RWPE2 (cell line): ENCODE data around the gene RAB36.

ENCODE experiments used
- ATAC-seq: fragments of 200-7000 bp; cut with Tn5 transposase; 3 replicates; pipeline ENCODE4 v1.9.1; 2021; ENCODE audit warnings: low read depth
- DNase-seq: peaks from one replicate; pipeline ENCODE4 v3.0.0-alpha.2; 2020; ENCODE audit warnings: low spot score
- H3K27ac ChIP-seq: fragments of 450-650 bp; 2 replicates; pipeline ENCODE4 v1.5.1; 2017; ENCODE audit warnings: mild to moderate bottlenecking; ENCODE audit not compliant: poor library complexity, severe bottlenecking
- H3K27me3 ChIP-seq: fragments of 250-450 bp; sonication (Bioruptor Pico); 2 replicates; pipeline ENCODE4 v1.5.1; 2021; ENCODE audit warnings: mild to moderate bottlenecking, moderate library complexity; ENCODE audit not compliant: insufficient read depth, poor library complexity, severe bottlenecking
- H3K36me3 ChIP-seq: fragments of 250-450 bp; sonication (Bioruptor Pico); 2 replicates; pipeline ENCODE4 v1.5.1; 2020; ENCODE audit warnings: low read depth, mild to moderate bottlenecking, moderate library complexity
- H3K4me1 ChIP-seq: fragments of 250-450 bp; sonication (Bioruptor Pico); 2 replicates; pipeline ENCODE4 v1.5.1; 2021; ENCODE audit warnings: mild to moderate bottlenecking, moderate library complexity; ENCODE audit not compliant: insufficient read depth, poor library complexity, severe bottlenecking
- H3K4me3 ChIP-seq: fragments of 250-450 bp; sonication (Bioruptor Pico); 2 replicates; pipeline ENCODE4 v1.5.1; 2021; ENCODE audit warnings: mild to moderate bottlenecking, moderate library complexity; ENCODE audit not compliant: severe bottlenecking
- H3K9me3 ChIP-seq: fragments of 250-450 bp; sonication (Bioruptor Pico); 2 replicates; pipeline ENCODE4 v1.5.1; 2021; ENCODE audit warnings: mild to moderate bottlenecking, moderate library complexity; ENCODE audit not compliant: severe bottlenecking
- TF ChIP-seq, protein P1 (sequence below): fragments of 450-650 bp; IDR thresholded peaks from one replicate; pipeline ENCODE4 v1.5.1; 2017; ENCODE audit warnings: mild to moderate bottlenecking, moderate library complexity; ENCODE audit not compliant: poor library complexity, severe bottlenecking

Gene RAB36

DNA sequence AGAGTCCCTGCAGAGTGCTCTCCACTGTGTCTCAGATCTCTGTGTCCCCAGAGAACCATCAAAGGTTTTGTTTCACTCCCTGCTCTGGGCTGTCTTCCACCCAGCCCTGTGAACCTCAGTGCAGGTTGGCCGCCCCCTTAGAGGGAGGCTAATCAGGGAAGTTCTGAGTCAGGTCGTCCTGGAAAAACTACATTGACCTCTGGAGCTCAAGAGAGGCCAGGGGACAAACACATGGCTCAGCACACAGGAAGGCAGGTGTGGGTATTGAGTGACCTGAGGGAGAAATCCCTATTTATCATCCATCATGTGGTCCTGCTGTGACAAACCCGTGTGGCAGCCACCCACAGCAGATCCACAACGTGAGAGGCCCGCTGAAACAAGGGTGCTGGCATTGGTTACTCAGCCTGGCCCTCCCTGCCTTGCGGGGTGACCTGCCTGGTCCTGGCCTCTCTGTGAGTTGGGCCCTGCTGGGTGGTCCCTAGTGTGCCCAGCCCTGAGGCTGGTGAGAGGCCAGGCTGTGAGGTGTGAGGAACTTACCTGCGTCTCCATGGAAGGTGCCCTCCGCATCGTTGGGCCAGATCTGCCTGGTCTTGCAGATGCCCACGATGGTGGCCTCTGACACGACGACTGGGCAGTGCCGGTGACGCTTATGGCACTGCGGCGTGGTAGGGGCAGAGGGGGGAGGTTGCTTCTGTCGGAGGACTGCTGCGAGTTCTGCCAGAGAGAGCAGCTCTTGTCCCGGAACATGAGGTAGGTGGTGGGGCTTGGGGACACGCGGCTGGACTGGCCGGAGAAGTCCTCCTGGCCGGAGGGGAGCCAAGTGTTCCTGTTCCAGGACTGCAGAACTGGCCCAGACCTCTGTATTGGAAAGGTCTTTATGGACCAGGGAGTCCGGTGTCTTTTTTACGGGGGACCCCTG is 34.4 kb downstream of the RAB36 start:
- ATAC-seq (no peak), DNase-seq (no peak)
- TF ChIP-seq, protein P1, sequence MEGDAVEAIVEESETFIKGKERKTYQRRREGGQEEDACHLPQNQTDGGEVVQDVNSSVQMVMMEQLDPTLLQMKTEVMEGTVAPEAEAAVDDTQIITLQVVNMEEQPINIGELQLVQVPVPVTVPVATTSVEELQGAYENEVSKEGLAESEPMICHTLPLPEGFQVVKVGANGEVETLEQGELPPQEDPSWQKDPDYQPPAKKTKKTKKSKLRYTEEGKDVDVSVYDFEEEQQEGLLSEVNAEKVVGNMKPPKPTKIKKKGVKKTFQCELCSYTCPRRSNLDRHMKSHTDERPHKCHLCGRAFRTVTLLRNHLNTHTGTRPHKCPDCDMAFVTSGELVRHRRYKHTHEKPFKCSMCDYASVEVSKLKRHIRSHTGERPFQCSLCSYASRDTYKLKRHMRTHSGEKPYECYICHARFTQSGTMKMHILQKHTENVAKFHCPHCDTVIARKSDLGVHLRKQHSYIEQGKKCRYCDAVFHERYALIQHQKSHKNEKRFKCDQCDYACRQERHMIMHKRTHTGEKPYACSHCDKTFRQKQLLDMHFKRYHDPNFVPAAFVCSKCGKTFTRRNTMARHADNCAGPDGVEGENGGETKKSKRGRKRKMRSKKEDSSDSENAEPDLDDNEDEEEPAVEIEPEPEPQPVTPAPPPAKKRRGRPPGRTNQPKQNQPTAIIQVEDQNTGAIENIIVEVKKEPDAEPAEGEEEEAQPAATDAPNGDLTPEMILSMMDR: no peak
- Histone ChIP-seq H3K9me3 (peaks cover 18% of the 10 kb centered on the region), H3K4me3 (peak overlapping the region; percentile 76), H3K27me3 (no peaks in the 10 kb centered on the region), H3K4me1 (peaks cover 5% of the 10 kb centered on the region), H3K36me3 (peaks cover 30% of the 10 kb centered on the region), H3K27ac (peak overlapping the region; percentile 71)

DNA sequence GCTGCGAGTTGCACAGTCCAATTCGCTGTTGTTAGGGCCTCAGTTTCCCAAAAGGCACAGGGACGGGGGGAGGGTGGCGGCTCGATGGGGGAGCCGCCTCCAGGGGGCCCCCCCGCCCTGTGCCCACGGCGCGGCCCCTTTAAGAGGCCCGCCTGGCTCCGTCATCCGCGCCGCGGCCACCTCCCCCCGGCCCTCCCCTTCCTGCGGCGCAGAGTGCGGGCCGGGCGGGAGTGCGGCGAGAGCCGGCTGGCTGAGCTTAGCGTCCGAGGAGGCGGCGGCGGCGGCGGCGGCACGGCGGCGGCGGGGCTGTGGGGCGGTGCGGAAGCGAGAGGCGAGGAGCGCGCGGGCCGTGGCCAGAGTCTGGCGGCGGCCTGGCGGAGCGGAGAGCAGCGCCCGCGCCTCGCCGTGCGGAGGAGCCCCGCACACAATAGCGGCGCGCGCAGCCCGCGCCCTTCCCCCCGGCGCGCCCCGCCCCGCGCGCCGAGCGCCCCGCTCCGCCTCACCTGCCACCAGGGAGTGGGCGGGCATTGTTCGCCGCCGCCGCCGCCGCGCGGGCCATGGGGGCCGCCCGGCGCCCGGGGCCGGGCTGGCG is 35.1 kb downstream of the RAB36 start, which contains the start of gene BCR:
Gene BCR, plus strand, starts transcription at position 209 of the 592 bp plus-strand sequence. CDS start 452 bp downstream, outside the sequence.
- DNase-seq (no peak), ATAC-seq (peak; percentile 69)
- TF ChIP-seq, protein P1: peak; percentile 33
- Histone ChIP-seq H3K27ac (peak within 1 kb of the TSS; percentile 71), H3K36me3 (peaks cover 36% of the 10 kb centered on the region), H3K27me3 (no peaks in the 10 kb centered on the region), H3K4me1 (peaks cover 5% of the 10 kb centered on the region), H3K4me3 (peak within 1 kb of the TSS; percentile 76), H3K9me3 (peaks cover 18% of the 10 kb centered on the region)

DNA sequence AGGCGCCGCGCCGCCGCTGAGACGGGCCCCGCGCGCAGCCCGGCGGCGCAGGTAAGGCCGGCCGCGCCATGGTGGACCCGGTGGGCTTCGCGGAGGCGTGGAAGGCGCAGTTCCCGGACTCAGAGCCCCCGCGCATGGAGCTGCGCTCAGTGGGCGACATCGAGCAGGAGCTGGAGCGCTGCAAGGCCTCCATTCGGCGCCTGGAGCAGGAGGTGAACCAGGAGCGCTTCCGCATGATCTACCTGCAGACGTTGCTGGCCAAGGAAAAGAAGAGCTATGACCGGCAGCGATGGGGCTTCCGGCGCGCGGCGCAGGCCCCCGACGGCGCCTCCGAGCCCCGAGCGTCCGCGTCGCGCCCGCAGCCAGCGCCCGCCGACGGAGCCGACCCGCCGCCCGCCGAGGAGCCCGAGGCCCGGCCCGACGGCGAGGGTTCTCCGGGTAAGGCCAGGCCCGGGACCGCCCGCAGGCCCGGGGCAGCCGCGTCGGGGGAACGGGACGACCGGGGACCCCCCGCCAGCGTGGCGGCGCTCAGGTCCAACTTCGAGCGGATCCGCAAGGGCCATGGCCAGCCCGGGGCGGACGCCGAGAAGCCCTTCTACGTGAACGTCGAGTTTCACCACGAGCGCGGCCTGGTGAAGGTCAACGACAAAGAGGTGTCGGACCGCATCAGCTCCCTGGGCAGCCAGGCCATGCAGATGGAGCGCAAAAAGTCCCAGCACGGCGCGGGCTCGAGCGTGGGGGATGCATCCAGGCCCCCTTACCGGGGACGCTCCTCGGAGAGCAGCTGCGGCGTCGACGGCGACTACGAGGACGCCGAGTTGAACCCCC is 35.8 kb downstream of the RAB36 start:
- DNase-seq (no peak), ATAC-seq (no peak)
- Histone ChIP-seq H3K4me1 (peaks cover 5% of the 10 kb centered on the region), H3K4me3 (peak overlapping the region; percentile 76), H3K9me3 (peaks cover 14% of the 10 kb centered on the region), H3K27ac (peak overlapping the region; percentile 71), H3K36me3 (peaks cover 41% of the 10 kb centered on the region), H3K27me3 (no peaks in the 10 kb centered on the region)
- TF ChIP-seq, protein P1: no peak

DNA sequence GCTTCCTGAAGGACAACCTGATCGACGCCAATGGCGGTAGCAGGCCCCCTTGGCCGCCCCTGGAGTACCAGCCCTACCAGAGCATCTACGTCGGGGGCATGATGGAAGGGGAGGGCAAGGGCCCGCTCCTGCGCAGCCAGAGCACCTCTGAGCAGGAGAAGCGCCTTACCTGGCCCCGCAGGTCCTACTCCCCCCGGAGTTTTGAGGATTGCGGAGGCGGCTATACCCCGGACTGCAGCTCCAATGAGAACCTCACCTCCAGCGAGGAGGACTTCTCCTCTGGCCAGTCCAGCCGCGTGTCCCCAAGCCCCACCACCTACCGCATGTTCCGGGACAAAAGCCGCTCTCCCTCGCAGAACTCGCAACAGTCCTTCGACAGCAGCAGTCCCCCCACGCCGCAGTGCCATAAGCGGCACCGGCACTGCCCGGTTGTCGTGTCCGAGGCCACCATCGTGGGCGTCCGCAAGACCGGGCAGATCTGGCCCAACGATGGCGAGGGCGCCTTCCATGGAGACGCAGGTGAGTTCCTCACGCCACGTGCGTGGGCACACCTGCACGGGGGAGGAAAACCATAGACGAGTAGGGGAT is 36.5 kb downstream of the RAB36 start:
- ATAC-seq (no peak), DNase-seq (no peak)
- peaks cover 48% of the 10 kb centered on the region for H3K36me3 ChIP-seq
- peaks cover 5% of the 10 kb centered on the region for H3K4me1 ChIP-seq
- H3K27ac ChIP-seq: peak overlapping the region; percentile 71
- H3K4me3 ChIP-seq: peak overlapping the region; percentile 76
- TF ChIP-seq, protein P1: no peak
- H3K27me3 ChIP-seq: no peaks in the 10 kb centered on the region
- peaks cover 9% of the 10 kb centered on the region for H3K9me3 ChIP-seq
